Measurements from ENCODE around the gene RANBP17. TPM values are rescaled to one million over a fixed set of nuclear protein-coding genes. Genes with fewer than 3 reads are reported as not detected.

The RANBP17 gene
- total RNA-seq, 2 experiments from 2014 or later, result not detected

DNA sequence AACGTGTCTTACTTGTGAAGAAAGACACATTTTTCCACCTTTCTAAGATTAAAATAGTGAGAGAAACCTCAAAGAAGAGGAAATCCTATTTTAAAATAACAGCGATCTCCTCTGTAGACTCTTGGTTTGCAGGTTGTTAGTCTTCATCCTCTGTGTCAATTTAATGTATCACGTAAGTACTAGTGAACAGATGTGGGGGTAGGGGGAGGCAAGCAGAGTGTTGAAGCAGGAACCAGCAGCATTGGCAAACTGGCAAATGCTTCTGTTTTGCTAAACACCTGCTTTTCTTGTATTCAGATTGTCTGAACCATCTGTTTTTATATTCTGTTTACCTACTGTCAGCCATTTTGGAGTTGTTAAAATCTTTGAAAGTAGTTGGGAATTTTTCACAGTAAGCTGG is 288.0 kb downstream of the RANBP17 start:
- intact Hi-C loops (cut with DNase I, micrococcal nuclease), result no loop called here
- CTCF ChIA-PET, result no interaction called here
- POLR2A ChIA-PET, result no interaction called here

GRCh38 chr5:171152382-171152781 is 290.6 kb downstream of the RANBP17 start:
- Mint-ChIP-seq H3K27me3 (peaks cover 7% of the 10 kb centered on the region), H3K36me3 (ENCODE audit: low read depth) (no peaks in the 10 kb centered on the region), H3K9me3 (no peaks in the 10 kb centered on the region), H3K4me1 (ENCODE audit: low read depth) (no peaks in the 10 kb centered on the region), H3K27ac (no peak overlapping the region), H3K4me3 (no peak overlapping the region)
- ATAC-seq (ENCODE audit: poor library complexity), result no peak
- intact Hi-C loops (cut with DNase I, micrococcal nuclease), result no loop called here
- Histone ChIP-seq H3K4me1 (ENCODE audit: insufficient read depth, low read length) (no peaks in the 10 kb centered on the region), H3K27me3 (ENCODE audit: control insufficient read depth in 1 of 2, insufficient read depth in 2 of 2, low read length in 2 of 2) (no peaks in the 10 kb centered on the region), H3K4me3 (ENCODE audit: low read length) (no peak overlapping the region), H3K36me3 (ENCODE audit: insufficient read depth, low read length) (no peaks in the 10 kb centered on the region), H3K9me3 (ENCODE audit: control insufficient read depth in 1 of 2, insufficient read depth in 1 of 2, low read length in 2 of 2) (no peaks in the 10 kb centered on the region), H3K27ac (ENCODE audit: low read depth in 1 of 2, low read length in 2 of 2) (no peak overlapping the region)
- ChIA-PET CTCF (no interaction called here), POLR2A (no interaction called here)
- DNase-seq, result no peak
- TF ChIP-seq CTCF (IDR thresholded peaks at IDR 0.05), result no peak

More for the DNA sequence above, 288.0 kb downstream of the RANBP17 start:
- no peaks in the 10 kb centered on the region for H3K9me3 Mint-ChIP-seq
- H3K36me3 ChIP-seq (ENCODE audit: insufficient read depth, low read length), result no peaks in the 10 kb centered on the region
- no peaks in the 10 kb centered on the region for H3K4me1 ChIP-seq (ENCODE audit: insufficient read depth, low read length)
- H3K27ac ChIP-seq (ENCODE audit: low read depth in 1 of 2, low read length in 2 of 2), result no peak overlapping the region
- H3K36me3 Mint-ChIP-seq (ENCODE audit: low read depth), result no peaks in the 10 kb centered on the region
- no peak overlapping the region for H3K4me3 Mint-ChIP-seq
- H3K27me3 ChIP-seq (ENCODE audit: control insufficient read depth in 1 of 2, insufficient read depth in 2 of 2, low read length in 2 of 2), result no peaks in the 10 kb centered on the region
- peaks cover 7% of the 10 kb centered on the region for H3K27me3 Mint-ChIP-seq
- DNase-seq (no peak), ATAC-seq (ENCODE audit: poor library complexity) (no peak)
- no peak overlapping the region for H3K4me3 ChIP-seq (ENCODE audit: low read length)
- no peak overlapping the region for H3K27ac Mint-ChIP-seq
- no peaks in the 10 kb centered on the region for H3K4me1 Mint-ChIP-seq (ENCODE audit: low read depth)
- TF ChIP-seq CTCF (IDR thresholded peaks at IDR 0.05), result no peak
- no peaks in the 10 kb centered on the region for H3K9me3 ChIP-seq (ENCODE audit: control insufficient read depth in 1 of 2, insufficient read depth in 1 of 2, low read length in 2 of 2)

- DNase-seq (no peak), ATAC-seq (ENCODE audit: poor library complexity) (no peak)
- ChIA-PET POLR2A (no interaction called here), CTCF (no interaction called here)
- Mint-ChIP-seq H3K4me3 (no peak overlapping the region), H3K36me3 (ENCODE audit: low read depth) (no peaks in the 10 kb centered on the region), H3K4me1 (ENCODE audit: low read depth) (no peaks in the 10 kb centered on the region), H3K9me3 (no peaks in the 10 kb centered on the region), H3K27me3 (peaks cover 7% of the 10 kb centered on the region), H3K27ac (no peak overlapping the region)
- no peak for TF ChIP-seq CTCF (IDR thresholded peaks at IDR 0.05)
- intact Hi-C loops (cut with DNase I, micrococcal nuclease), result no loop called here
- H3K27me3 ChIP-seq (ENCODE audit: control insufficient read depth in 1 of 2, insufficient read depth in 2 of 2, low read length in 2 of 2), result no peaks in the 10 kb centered on the region
- no peaks in the 10 kb centered on the region for H3K4me1 ChIP-seq (ENCODE audit: insufficient read depth, low read length)
- H3K27ac ChIP-seq (ENCODE audit: low read depth in 1 of 2, low read length in 2 of 2), result no peak overlapping the region
- no peaks in the 10 kb centered on the region for H3K36me3 ChIP-seq (ENCODE audit: insufficient read depth, low read length)
- no peaks in the 10 kb centered on the region for H3K9me3 ChIP-seq (ENCODE audit: control insufficient read depth in 1 of 2, insufficient read depth in 1 of 2, low read length in 2 of 2)
- H3K4me3 ChIP-seq (ENCODE audit: low read length), result no peak overlapping the region
Observed at GRCh38 chr5:171155621-171156020, 293.8 kb downstream of the RANBP17 start.

All from CD4-positive, alpha-beta T cell (primary cell).